ENCODE results near the gene TENM3. TPM values are rescaled to one million over a fixed set of nuclear protein-coding genes. Genes with fewer than 3 reads are reported as not detected.
"Not testable (repeated sequence)": the region's sequence is repeated elsewhere in the genome, so short reads cannot be mapped to it uniquely, and the experiment has no call there.

TENM3 gene
- total RNA-seq, 1 experiment from 2014 or later, result 40.5 TPM

- DNase-seq (ENCODE audit: low read depth), result no peak
Observed at GRCh38 chr4:182808673-182809416, 565.6 kb downstream of the TENM3 start.

GRCh38 chr4:182809417-182810102, 566.4 kb downstream of the TENM3 start:
- DNase-seq (ENCODE audit: low read depth), result no peak

DNA sequence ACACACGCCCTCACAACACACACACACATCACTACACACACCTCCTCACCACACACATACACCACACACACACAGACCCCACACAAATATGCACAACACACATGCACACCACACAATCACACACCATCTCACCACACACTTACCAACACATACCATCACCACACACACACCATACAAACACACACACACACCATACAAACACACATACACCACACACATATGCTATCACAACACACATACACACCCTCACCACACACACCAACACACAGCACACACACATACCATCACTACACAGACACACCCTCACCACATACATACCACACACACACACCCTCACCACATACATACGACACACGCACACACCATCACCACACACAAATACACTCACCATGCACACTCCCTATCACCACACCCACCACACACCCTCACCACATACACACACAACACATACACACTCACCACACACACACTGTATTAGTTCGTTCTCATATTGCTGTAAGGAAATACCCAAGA, 567.0 kb downstream of the TENM3 start:
- no peak for DNase-seq (ENCODE audit: low read depth)

- DNase-seq (ENCODE audit: low read depth), result no peak
Observed at GRCh38 chr4:182812916-182813315, 569.7 kb downstream of the TENM3 start.

GRCh38 chr4:182814065-182814464, 570.9 kb downstream of the TENM3 start:
- DNase-seq (ENCODE audit: low read depth), result not testable (repeated sequence)

- no peak for DNase-seq (ENCODE audit: low read depth)
Observed at GRCh38 chr4:182818926-182819730, 575.9 kb downstream of the TENM3 start.

- no peak for DNase-seq (ENCODE audit: low read depth)
Observed at GRCh38 chr4:182819751-182820150, 576.5 kb downstream of the TENM3 start.

DNA sequence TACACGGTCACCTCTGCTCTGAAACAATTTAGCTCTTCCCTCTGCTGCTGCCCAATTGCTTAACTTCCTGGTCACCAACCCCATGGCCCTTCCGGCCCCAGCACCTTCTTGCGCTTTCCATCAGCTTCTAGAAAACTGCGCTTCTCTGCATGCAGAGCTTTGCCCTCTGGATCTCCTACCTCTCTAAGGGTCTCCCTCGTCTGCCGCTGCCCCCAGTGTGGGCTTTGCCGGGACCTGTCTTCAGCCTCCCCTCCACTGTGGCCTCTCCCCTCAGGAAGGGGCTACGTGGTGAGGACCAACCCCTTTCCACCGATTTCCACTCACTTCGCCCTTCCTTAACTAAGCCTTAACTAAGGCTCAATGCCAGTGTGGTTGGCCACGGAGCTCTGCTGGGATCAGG, 579.4 kb downstream of the TENM3 start:
- no peak for DNase-seq (ENCODE audit: low read depth)

- no peak for DNase-seq (ENCODE audit: low read depth)
Observed at GRCh38 chr4:182823576-182823975, 580.4 kb downstream of the TENM3 start.

- no peak for DNase-seq (ENCODE audit: low read depth)
Observed at GRCh38 chr4:182825003-182825402, 581.8 kb downstream of the TENM3 start.

- DNase-seq (ENCODE audit: low read depth), result no peak
Observed at GRCh38 chr4:182825786-182826185, 582.6 kb downstream of the TENM3 start.

DNA sequence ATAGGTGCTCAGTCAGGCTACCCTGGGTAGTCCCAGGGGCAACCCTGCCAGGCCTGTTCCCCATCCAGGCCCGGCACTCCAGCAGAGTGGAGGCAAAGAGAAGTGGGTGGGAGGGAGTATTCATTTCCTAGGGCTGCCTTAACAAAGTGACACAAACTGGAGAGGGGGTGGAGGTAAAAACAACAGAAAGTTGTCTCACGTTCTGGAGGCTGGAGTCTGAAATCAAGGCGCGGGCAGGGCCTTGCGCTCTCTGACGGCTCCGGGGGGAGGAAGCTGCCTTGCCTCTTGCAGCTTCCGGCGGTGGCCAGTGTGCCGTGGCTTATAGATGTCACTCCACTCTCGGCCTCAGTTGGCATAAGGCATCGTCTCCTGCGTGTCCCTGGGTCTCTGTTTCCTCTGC, 583.2 kb downstream of the TENM3 start:
- DNase-seq (ENCODE audit: low read depth), result no peak

DNA sequence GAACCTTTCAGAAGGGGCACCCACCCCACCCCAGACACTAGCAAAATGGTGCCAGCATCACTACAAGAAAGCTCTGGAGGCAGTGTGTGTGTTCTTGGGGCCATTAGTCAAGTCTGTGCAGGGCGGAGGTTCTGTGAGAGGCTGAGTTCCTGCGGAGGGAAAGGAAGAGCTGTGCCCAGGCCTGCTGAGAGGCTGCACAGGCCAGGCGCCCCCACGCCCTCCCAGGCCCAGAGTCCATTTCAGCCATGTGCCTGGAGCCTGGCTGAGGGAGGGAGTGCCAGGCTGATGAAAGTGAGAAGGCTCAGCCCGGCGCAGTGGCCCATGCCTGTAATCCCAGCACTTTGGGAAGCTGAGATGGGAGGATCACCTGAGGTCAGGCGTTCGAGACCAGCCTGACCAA, 584.0 kb downstream of the TENM3 start:
- no peak for DNase-seq (ENCODE audit: low read depth)

DNA sequence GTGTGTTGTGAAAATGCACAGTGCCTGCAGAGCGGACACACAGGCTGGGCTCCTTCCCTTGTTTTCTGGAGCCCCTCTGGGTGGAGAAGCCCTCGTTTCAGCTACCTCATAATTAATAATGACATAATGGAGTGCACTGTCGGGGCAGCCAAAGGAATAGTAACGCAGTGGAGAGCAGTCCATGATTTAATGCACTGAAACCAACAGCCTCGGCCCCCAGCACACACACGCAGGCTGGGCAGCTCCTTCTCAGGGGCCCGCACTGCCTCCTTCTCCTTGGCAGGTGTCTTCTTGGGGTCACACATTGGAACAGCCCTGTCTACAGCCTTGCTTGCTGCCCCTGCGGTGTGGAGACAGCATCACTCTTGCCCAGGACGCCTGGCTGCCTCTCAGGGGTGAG, 584.8 kb downstream of the TENM3 start:
- no peak for DNase-seq (ENCODE audit: low read depth)

DNA sequence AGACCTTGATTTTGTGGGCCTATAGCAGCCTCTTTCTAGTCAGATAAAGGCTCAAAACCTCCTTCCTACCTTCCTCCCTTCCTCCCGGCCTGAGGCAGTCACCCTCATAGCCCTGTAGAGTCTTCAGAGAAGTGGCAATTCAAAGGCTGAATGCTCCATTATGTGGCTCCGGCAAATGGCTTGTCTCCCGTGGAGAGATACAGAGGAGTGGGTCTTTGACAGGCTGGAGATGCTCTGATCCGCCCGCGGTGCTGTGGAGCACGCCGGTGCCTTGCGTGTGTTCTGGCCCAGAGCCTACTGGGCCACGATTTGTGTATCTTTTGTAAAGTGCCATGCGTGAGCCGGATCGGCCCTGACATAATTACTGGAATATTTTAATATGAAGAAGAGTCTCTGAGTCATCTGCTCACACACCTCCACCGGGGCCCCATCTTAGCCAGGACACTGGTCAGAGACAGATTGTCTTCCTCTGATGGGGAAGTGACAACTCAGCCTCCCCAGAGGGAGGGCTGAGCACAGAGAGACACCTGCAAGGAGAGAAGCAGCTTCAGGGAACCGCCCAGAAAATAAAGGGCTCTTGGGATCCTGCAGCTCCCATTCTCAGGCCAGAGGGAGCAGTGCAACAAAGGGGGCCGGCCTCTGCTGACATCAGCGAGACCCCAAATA, 585.3 kb downstream of the TENM3 start:
- DNase-seq (ENCODE audit: low read depth), result no peak

DNA sequence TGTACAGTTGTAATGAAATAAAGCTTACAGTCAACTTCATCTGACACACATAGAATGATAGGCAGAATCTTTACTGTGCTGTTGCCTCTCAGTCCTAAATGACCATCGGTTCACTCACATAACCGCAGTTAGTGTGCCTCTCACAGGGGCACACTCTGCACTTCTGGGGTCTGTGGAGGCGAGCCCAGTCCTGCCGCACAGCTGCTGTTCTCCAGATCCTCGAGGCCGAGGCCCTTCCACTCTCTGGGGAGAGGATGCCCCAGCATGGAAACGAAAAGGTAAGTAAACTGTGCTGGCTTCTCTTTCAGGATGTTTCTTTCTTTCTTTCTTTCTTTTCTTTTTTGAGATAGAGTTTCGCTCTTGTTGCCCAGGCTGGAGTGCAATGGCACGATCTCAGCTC, 586.0 kb downstream of the TENM3 start:
- no peak for DNase-seq (ENCODE audit: low read depth)

DNA sequence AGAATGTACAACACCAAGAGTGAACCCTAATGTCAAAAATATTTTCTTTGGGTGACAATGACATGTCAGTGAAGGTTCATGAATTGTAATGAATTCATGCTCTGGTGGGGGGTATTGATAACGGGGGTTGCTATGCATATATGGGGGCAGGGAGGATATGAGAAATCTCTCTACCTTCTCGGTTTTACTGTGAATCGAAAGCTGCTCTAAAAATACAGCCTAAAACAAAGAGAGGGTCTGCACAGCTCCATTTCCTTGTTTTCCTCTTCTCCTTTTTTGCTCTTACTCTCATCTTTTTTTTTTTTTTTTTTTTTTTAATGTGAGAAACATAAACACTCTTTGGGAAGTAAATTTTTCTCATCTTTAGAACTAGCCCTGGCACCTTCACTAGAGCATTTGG, 588.2 kb downstream of the TENM3 start:
- DNase-seq (ENCODE audit: low read depth), result no peak

GRCh38 chr4:182832352-182833120, 589.3 kb downstream of the TENM3 start:
- DNase-seq (ENCODE audit: low read depth), result no peak

- DNase-seq (ENCODE audit: low read depth), result no peak
Observed at GRCh38 chr4:182835006-182835740, 592.0 kb downstream of the TENM3 start.

DNA sequence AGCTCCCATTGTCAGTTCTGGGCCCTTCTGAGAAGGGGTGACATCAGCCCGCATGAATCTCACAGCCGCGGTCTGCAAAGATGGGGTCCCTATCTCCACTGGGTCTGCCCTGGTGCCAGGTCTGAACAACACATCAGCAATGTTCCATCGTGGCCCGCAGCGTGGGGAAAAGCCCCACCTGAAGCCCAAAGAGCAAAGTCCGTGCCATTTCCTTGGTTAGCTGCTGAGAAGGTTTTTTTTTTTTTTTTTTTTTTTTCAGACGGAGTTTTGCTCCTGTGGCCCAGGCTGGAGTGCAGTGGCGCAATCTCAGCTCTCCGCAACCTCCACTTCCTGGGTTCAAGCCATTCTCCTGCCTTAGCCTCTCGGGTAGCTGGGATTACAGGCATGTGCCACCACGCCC, 594.6 kb downstream of the TENM3 start:
- no peak for DNase-seq (ENCODE audit: low read depth)

Measured in Daoy (cell line).